GM18499 (cell line): Measurements from ENCODE around the gene CLCN3.
"Not testable (repeated sequence)": the region's sequence is repeated elsewhere in the genome, so short reads cannot be mapped to it uniquely, and the experiment has no call there.

Experiments used
- ATAC-seq: cut with Tn5 transposase; IDR thresholded peaks from one replicate; pipeline ENCODE4 v1.9.1; 2021; ENCODE audit warnings: moderate number of reproducible peaks; ENCODE audit not compliant: insufficient read depth, unreplicated experiment

Gene CLCN3

DNA sequence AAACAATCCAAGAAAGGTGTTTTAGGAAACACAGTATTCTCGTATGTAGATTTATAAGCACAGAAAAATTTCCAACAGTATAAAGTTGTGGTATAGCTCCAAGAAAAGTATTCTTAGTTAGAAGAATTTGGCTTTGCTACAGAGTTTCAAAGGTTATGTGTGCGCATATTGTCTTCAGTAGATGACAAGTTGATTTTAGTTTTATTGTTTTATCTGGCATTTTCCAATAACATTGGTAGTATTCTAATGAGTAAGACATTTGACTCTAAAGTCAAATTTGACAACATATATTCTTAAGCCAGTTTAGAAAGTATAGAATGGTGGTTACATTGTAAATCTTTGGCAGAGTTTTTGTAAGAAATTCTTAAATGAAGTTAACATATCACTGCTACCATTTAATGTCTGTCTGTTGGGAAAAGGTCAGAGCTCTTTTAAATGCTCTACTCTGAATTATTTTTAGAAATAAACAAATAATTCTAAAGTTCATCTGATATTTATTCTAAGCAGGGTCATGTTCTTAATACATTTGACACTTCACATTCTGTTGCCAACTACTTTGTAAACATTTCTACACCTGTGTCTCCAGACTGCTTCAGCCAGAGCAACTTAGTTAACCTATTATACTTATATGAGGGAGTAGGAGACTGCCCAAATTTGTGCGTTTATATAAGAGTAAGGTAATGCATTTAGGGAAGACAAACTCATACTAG, 30.0 kb downstream of the CLCN3 start:
- ATAC-seq: no peak

DNA sequence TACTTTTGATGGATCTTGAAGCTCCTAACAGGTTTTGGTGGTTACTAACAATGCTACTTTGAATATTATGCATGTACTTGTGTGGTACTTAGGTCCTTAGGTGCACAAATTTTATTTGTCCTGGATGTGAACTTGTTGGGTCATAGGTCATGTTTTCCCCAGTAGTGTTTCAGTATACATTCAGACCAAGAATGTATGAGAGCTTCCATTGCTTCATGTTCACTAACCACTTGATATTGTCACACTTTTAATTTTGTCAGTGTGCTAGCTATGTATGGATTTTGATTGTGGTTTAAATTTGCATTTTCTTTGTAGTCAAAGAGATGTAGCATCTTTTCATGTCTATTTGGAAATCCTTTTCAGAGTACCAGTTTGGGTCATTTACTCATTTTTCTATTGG, 32.2 kb downstream of the CLCN3 start:
- ATAC-seq: no peak

DNA sequence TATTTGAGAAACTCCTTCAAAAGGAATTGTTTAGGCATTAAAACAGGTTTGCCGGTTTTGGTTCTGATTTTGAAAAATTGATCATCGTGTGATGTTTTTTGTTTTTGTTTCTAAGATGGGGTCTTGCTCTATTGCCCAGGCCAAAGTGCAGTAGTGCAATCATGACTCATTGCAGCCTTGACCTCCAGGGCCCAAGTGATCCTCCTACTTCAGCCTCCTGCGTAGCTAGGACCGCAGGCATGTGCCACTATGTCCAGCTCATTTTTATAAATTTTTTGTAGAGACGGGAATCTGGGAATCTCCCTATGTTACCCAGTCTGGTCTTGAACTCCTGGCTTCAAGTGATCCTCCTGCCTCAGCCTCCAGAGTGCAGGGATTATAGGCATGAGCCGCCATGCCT, 35.0 kb downstream of the CLCN3 start:
- ATAC-seq: no peak

- no peak for ATAC-seq
These were observed 37.2 kb downstream of the CLCN3 start for GRCh38 chr4:169657470-169658107.

- ATAC-seq: no peak
These were observed 37.8 kb downstream of the CLCN3 start for GRCh38 chr4:169658196-169658595.

DNA sequence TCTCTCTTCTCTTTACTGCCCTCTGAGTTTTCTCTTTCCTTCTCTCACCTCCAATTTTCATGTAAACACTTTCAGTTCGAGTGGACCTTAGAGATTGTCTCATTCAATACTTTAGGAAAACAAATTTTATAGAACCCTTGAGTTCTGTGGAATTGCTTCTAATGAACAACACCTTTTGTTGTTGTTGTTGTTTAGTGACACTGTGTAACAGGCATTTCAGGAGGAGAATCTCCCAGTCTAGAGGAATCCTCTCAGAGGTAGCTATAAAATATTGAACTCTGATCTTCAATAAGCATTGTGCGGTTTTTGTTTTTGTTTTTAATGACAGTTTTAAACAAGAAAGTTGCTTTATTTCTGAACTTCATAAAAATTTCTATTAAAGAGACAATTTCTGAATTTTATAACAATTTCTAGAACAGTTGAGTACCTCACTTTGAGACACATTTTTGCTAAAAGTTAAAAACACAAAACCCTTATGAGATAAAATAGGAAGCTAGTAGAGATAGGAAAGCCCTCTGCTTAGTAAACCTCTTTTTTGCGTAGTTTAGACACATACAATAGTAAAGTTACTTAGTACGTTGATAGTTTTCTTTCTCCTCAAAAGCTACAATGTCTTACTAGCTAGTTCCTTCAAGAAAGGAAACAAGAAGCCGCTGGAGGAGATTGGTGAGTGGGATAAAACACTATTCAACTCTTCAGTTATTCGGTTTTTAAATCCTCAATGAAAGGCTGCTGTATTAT, 38.8 kb downstream of the CLCN3 start:
- ATAC-seq: no peak

- ATAC-seq: peak; percentile 98
These were observed 39.6 kb downstream of the CLCN3 start for GRCh38 chr4:169659716-169660670.

GRCh38 chr4:169660929-169661328, 40.6 kb downstream of the CLCN3 start:
- no peak for ATAC-seq

GRCh38 chr4:169661761-169662160, 41.4 kb downstream of the CLCN3 start:
- no peak for ATAC-seq

DNA sequence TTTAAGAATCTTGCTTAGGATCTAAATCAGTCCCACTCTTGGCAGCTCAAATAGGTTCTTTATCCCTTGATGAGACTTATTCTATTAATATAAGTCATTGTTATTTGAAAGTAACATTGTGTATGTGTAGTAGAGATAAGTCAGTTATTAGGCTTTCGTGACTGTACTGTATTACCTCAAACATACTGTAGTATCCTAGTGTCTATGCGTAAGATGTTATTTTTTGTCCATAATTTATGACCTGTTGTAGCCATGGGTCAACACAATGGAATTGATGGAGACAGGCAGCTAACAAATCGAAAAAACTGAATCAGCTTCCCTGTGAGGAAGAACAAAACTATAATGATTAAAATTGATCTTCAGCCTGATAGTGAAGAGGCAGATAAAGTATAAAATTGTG, 41.8 kb downstream of the CLCN3 start:
- no peak for ATAC-seq

GRCh38 chr4:169663402-169663801, 43.0 kb downstream of the CLCN3 start:
- no peak for ATAC-seq

DNA sequence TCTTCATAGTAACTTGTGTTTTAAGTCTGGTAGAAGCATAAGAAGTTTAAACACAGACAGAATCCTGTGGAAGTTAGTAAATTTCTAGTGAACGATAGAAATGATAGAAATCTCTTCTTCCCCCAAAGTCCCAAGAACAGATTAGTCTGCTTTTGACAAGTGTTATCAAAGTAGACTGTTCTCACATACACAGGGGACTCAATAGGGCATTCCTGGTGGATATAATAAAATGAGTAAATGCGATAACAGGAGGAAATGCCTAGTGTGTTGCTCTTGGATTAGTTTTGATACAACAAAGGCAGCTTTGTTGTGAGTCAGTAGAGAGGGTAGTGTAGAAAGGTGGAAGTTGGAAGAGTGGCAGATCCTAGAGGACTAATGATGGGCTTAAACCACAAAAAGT, 43.5 kb downstream of the CLCN3 start:
- ATAC-seq: no peak

DNA sequence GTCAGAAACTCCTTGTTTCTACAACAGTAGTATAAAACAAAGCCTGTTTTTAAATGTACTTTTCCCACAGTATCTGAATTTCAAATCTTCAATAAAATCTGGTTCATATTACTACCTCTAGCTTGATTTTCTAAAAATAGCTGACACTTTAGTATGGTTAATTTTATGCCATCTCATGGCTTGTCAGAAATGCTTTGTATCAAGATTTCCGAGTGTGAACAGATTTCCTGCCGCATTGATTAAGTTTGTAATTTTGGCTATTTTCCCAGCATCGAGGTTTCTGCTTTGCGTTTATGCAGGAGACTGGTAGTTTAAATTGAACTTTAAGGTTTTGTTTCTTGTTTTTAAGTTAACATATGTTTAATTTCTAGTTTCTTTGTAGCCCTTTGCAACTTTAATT, 44.2 kb downstream of the CLCN3 start:
- no peak for ATAC-seq

DNA sequence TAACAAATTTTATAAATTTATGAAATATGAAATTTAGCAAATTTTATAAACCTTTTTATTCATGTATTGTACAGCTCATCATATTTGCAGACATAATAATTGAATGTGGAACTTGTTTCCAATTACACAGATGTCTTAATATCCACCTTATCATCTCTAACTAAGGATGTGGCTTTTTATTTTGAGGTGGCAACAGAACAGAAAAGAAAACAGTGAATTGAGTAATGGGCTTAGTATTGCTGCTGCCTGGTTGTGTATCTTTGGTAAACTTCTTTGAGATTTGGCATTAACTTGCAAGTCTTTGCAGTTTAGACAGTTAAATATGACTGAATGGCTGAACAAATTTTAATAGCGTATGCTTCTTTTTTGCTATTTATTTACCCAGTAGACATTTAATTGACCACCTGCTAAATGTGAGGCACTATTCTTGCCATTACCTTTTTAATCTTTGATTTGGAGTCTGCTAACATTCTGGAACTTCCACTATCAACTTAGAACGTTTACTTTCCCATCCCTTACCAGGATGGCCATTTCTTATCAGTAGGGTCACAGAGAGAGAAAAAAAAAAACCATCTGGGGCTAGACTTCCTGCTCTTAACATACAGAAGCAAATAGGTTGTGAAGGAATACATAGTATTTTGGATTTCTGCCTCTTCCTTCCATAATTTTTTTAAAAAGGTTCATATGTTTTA, 44.8 kb downstream of the CLCN3 start:
- ATAC-seq: no peak

- ATAC-seq: no peak
These were observed 47.8 kb downstream of the CLCN3 start for GRCh38 chr4:169668069-169668721.

DNA sequence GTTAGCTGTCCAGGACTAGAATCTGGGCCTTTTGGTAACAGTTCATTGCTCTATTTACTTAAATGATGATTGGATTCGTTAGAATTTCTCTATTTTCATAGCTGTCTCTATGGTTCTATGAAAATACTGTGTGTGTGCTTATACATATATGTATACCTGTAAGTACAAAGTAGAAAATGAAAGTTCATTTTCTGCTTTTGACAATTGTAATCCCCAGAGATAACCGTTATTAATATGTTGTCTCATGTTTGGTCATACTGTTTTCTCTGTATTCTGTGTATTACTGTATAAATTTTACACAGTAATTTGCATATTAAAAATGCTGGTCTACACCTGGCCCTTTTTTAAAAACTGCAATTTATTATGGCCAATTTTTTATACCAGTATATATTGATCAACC, 55.4 kb downstream of the CLCN3 start:
- ATAC-seq: peak; percentile 92

DNA sequence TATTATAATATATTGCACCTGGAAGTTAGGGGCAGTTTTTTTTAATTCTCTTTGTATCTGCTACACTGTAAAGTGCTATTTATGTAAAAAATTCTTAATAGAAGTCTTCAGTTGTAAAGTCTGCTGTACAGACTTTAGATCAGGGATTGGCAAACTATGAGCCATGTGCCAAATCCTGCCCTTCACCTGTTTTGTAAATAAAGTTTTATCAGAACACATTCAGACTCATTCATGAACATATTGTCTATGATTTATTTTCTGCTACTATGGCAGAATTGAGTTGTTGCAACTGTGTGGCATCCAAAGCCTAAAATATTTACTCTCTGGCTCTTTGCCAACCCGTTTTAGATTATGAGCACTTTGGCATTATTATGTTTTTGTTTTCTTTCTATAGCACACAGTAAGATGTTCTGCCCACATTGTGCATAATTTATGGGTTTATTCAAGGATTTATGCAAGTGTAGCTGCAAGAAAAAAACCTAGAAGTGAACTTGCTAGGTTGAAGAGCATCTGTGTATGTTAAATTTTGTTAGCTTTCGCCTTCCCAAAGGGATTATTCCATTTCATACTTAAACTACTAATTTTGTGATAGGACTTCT, 56.9 kb downstream of the CLCN3 start:
- ATAC-seq: no peak

DNA sequence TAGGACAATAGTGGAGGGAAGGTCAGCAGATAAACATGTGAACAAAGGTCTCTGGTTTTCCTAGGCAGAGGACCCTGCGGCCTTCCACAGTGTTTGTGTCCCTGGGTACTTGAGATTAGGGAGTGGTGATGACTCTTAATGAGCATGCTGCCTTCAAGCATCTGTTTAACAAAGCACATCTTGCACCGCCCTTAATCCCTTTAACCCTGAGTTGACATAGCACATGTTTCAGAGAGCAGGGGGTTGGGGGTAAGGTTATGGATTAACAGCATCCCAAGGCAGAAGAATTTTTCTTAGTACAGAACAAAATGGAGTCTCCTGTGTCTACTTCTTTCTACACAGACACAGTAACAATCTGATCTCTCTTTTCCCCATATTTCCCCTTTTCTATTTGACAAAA, 58.1 kb downstream of the CLCN3 start:
- ATAC-seq: not testable (repeated sequence)
